A549 (cell line): ENCODE data around the gene GOLGA6C.

Experiments used
- CEBPB ChIP-seq, 2 experiments: fragments of >200 bp in 1 of 2; sonication (Bioruptor Twin) in 1 of 2; formaldehyde crosslinking in 1 of 2; IDR thresholded peaks; 2 replicates each; pipeline ENCODE4 v1.6.1; 2012 to 2016
- CTCF ChIP-seq: fragments of >200 bp; sonication (Bioruptor Twin); formaldehyde crosslinking; IDR thresholded peaks from 3 replicates; pipeline ENCODE4 v1.5.1; 2016
- MAFK ChIP-seq: fragments of 450-650 bp; IDR thresholded peaks from 2 replicates; pipeline ENCODE4 v1.6.1; 2014; ENCODE audit not compliant: partially characterized antibody
- PBX3 ChIP-seq: IDR thresholded peaks from 2 replicates; pipeline ENCODE4 v1.6.1; 2012

- no peak for TF ChIP-seq CEBPB (IDR thresholded peaks at IDR 0.05)
- no peak for TF ChIP-seq MAFK
- TF ChIP-seq PBX3, result no peak
- no peak for TF ChIP-seq CTCF
Observed at GRCh38 chr15:75233504-75234190, 24.5 kb upstream of the GOLGA6C start.
